Large intestine (tissue), 3 donors: ENCODE measurements around the gene LHFPL3. TPM values are rescaled to one million over a fixed set of nuclear protein-coding genes. Genes with fewer than 3 reads are reported as not detected.

Experiments
- DNase-seq, 2 donors: peaks; one replicate each; pipeline versions ENCODE4 v3.0.0 to v3.0.0-alpha.2; 2013
- H3K27ac ChIP-seq: one replicate; pipeline ENCODE4 v1.5.1; 2013; ENCODE audit warnings: low read length
- H3K27me3 ChIP-seq: 2 replicates; pipeline ENCODE4 v1.6.1; 2013; ENCODE audit warnings: low read length; ENCODE audit not compliant: control insufficient read depth, insufficient read depth
- H3K36me3 ChIP-seq: 2 replicates; pipeline ENCODE4 v1.6.1; 2013; ENCODE audit warnings: low read length; ENCODE audit not compliant: control insufficient read depth, insufficient read depth
- H3K4me1 ChIP-seq: one replicate; pipeline ENCODE4 v1.6.1; 2013; ENCODE audit warnings: low read length; ENCODE audit not compliant: control insufficient read depth, insufficient read depth
- H3K4me3 ChIP-seq: one replicate; pipeline ENCODE4 v1.5.1; 2013; ENCODE audit warnings: low read length
- H3K9me3 ChIP-seq: one replicate; pipeline ENCODE4 v1.6.1; 2013; ENCODE audit warnings: mild to moderate bottlenecking, low read depth, low read length, moderate library complexity; ENCODE audit not compliant: control insufficient read depth
- WGBS: methylation state at CpG from one replicate; pipeline ENCODE4 v1.1.5; 2013; ENCODE audit warnings: low lambda C conversion rate; ENCODE audit not compliant: insufficient coverage; 5-methylcytosine and 5-hydroxymethylcytosine counted together
- polyA plus RNA-seq: library from polyadenylated mRNA; unstranded; fragments of 120-200 nt; gene quantifications from one replicate; pipeline ENCODE4 v1.2.1, GENCODE V29; 2013

Gene LHFPL3
- polyA plus RNA-seq, 1 donor: 8.4 TPM

GRCh38 chr7:104804696-104805095, 476.3 kb downstream of the LHFPL3 start:
- Histone ChIP-seq H3K27me3 (no peaks in the 10 kb centered on the region), H3K36me3 (no peaks in the 10 kb centered on the region), H3K27ac (no peak overlapping the region), H3K4me3 (no peak overlapping the region), H3K9me3 (no peaks in the 10 kb centered on the region), H3K4me1 (no peaks in the 10 kb centered on the region)
- no CpG with 5 or more reads among the region's 2 CpGs for WGBS
- DNase-seq: no peak

- no peaks in the 10 kb centered on the region for H3K9me3 ChIP-seq
- no peak overlapping the region for H3K4me3 ChIP-seq
- WGBS: 67% methylated on average over 4 of the region's 8 CpGs
- DNase-seq: no peak
- no peaks in the 10 kb centered on the region for H3K4me1 ChIP-seq
- no peak overlapping the region for H3K27ac ChIP-seq
- no peaks in the 10 kb centered on the region for H3K27me3 ChIP-seq
- H3K36me3 ChIP-seq: no peaks in the 10 kb centered on the region
Observed at GRCh38 chr7:104805449-104806317, 477.3 kb downstream of the LHFPL3 start.

GRCh38 chr7:104807671-104808070, 479.3 kb downstream of the LHFPL3 start:
- H3K9me3 ChIP-seq: no peaks in the 10 kb centered on the region
- no peaks in the 10 kb centered on the region for H3K27me3 ChIP-seq
- H3K4me1 ChIP-seq: no peaks in the 10 kb centered on the region
- WGBS: no CpG with 5 or more reads among the region's 6 CpGs
- H3K36me3 ChIP-seq: no peaks in the 10 kb centered on the region
- no peak overlapping the region for H3K27ac ChIP-seq
- H3K4me3 ChIP-seq: no peak overlapping the region
- no peak for DNase-seq

- Histone ChIP-seq H3K4me1 (no peaks in the 10 kb centered on the region), H3K27me3 (no peaks in the 10 kb centered on the region), H3K9me3 (no peaks in the 10 kb centered on the region), H3K4me3 (no peak overlapping the region), H3K36me3 (no peaks in the 10 kb centered on the region), H3K27ac (no peak overlapping the region)
- DNase-seq: no peak
- WGBS: no CpG with 5 or more reads among the region's 2 CpGs
Observed at GRCh38 chr7:104809906-104810305, 481.5 kb downstream of the LHFPL3 start.

- Histone ChIP-seq H3K27ac (no peak overlapping the region), H3K9me3 (no peaks in the 10 kb centered on the region), H3K36me3 (no peaks in the 10 kb centered on the region), H3K27me3 (no peaks in the 10 kb centered on the region), H3K4me3 (no peak overlapping the region), H3K4me1 (no peaks in the 10 kb centered on the region)
- DNase-seq: no peak
- no CpG with 5 or more reads among the region's 3 CpGs for WGBS
Observed at GRCh38 chr7:104814126-104814525, 485.7 kb downstream of the LHFPL3 start.

GRCh38 chr7:104814671-104815400, 486.4 kb downstream of the LHFPL3 start:
- Histone ChIP-seq H3K4me1 (no peaks in the 10 kb centered on the region), H3K27me3 (no peaks in the 10 kb centered on the region), H3K36me3 (no peaks in the 10 kb centered on the region), H3K9me3 (no peaks in the 10 kb centered on the region), H3K27ac (no peak overlapping the region), H3K4me3 (no peak overlapping the region)
- WGBS: no CpG with 5 or more reads among the region's 17 CpGs
- no peak for DNase-seq

- Histone ChIP-seq H3K9me3 (no peaks in the 10 kb centered on the region), H3K4me1 (no peaks in the 10 kb centered on the region), H3K36me3 (no peaks in the 10 kb centered on the region), H3K27me3 (no peaks in the 10 kb centered on the region), H3K27ac (no peak overlapping the region), H3K4me3 (no peak overlapping the region)
- no CpG with 5 or more reads among the region's 2 CpGs for WGBS
- peak; percentile 18 to 62 for DNase-seq
Observed at GRCh38 chr7:104816537-104816936, 488.1 kb downstream of the LHFPL3 start.

GRCh38 chr7:104818961-104819880, 490.8 kb downstream of the LHFPL3 start:
- 80% methylated on average over 1 of the region's 6 CpGs for WGBS
- H3K27me3 ChIP-seq: no peaks in the 10 kb centered on the region
- no peaks in the 10 kb centered on the region for H3K9me3 ChIP-seq
- H3K4me1 ChIP-seq: no peaks in the 10 kb centered on the region
- H3K36me3 ChIP-seq: no peaks in the 10 kb centered on the region
- no peak overlapping the region for H3K4me3 ChIP-seq
- no peak overlapping the region for H3K27ac ChIP-seq
- no peak for DNase-seq

GRCh38 chr7:104820836-104821535, 492.6 kb downstream of the LHFPL3 start:
- Histone ChIP-seq H3K36me3 (no peaks in the 10 kb centered on the region), H3K9me3 (no peaks in the 10 kb centered on the region), H3K27me3 (no peaks in the 10 kb centered on the region), H3K4me3 (no peak overlapping the region), H3K4me1 (no peaks in the 10 kb centered on the region), H3K27ac (no peak overlapping the region)
- DNase-seq: no peak
- no CpG with 5 or more reads among the region's 10 CpGs for WGBS
